ENCODE data around the gene THEMIS2. TPM values are rescaled to one million over a fixed set of nuclear protein-coding genes. Genes with fewer than 3 reads are reported as not detected.

THEMIS2 gene
- total and polyA plus RNA-seq, 2 of the 13 experiments (the other 11 are each of a cell fraction or from before 2014, with no cell fraction given) = 0.38 to 1.5 TPM

- TF ChIP-seq ATF6 (CRISPR knock-in tag; conservative IDR thresholded peaks at IDR 0.05) = no peak
- no peak for TF ChIP-seq ZNF281 (CRISPR knock-in tag; IDR thresholded peaks at IDR 0.05; ENCODE audit: borderline replicate concordance)
- no peak for TF ChIP-seq ZBTB1 (CRISPR knock-in tag; IDR thresholded peaks at IDR 0.05; ENCODE audit: borderline replicate concordance)
- TF ChIP-seq EP300 (IDR thresholded peaks at IDR 0.05; ENCODE audit: low read depth in 2 of 2, low read length in 2 of 2) = no peak; a peak in 1 of 4 replicates
- TF ChIP-seq EP300 (CRISPR knock-in tag; IDR thresholded peaks at IDR 0.05; ENCODE audit: borderline replicate concordance) = no peak
- TF ChIP-seq SMARCC2 (IDR thresholded peaks at IDR 0.05) = no peak
- no peak for TF ChIP-seq ZNF549 (CRISPR knock-in tag; IDR thresholded peaks at IDR 0.05)
- TF ChIP-seq ZNF597 (CRISPR knock-in tag; IDR thresholded peaks at IDR 0.05) = no peak
- no peak for TF ChIP-seq ZNF773 (CRISPR knock-in tag; IDR thresholded peaks at IDR 0.05; ENCODE audit: borderline replicate concordance)
- no peak for TF ChIP-seq CCDC6 (CRISPR knock-in tag; IDR thresholded peaks at IDR 0.05)
- no peak for TF ChIP-seq ZNF143 (CRISPR knock-in tag; IDR thresholded peaks at IDR 0.05)
- TF ChIP-seq FOXK2 (IDR thresholded peaks at IDR 0.05) = no peak
- no peak for TF ChIP-seq ZNF784 (CRISPR knock-in tag; IDR thresholded peaks at IDR 0.05; ENCODE audit: borderline replicate concordance)
- TF ChIP-seq STAT6 (CRISPR knock-in tag; IDR thresholded peaks at IDR 0.05; ENCODE audit: borderline replicate concordance) = no peak
- no peak for TF ChIP-seq HNRNPH1 (optimal IDR thresholded peaks at IDR 0.05; ENCODE audit: low read depth, low read length)
- no peak for TF ChIP-seq SIX1 (CRISPR knock-in tag; IDR thresholded peaks at IDR 0.05; ENCODE audit: borderline replicate concordance)
- no peak for TF ChIP-seq NFIB (CRISPR knock-in tag; IDR thresholded peaks at IDR 0.05; ENCODE audit: borderline replicate concordance)
- TF ChIP-seq ATAD3A (CRISPR knock-in tag; IDR thresholded peaks at IDR 0.05) = no peak
- TF ChIP-seq SATB2 (CRISPR knock-in tag; IDR thresholded peaks at IDR 0.05) = no peak
- TF ChIP-seq REPIN1 (CRISPR knock-in tag; IDR thresholded peaks at IDR 0.05; ENCODE audit: borderline replicate concordance, low read depth) = no peak
These were observed 14.0 kb upstream of the THEMIS2 start (continued) for GRCh38 chr1:27858072-27858948.

All from HepG2 (cell line).